ENCODE measurements around the gene MYO5B.

The MYO5B gene

GRCh38 chr18:49886891-49887764, 307.8 kb downstream of the MYO5B start:
- H3K27me3 ChIP-seq (ENCODE audit: control insufficient read depth, low read length), result no peaks in the 10 kb centered on the region
- H3K36me3 ChIP-seq (ENCODE audit: control insufficient read depth, low read length), result no peaks in the 10 kb centered on the region
- no peaks in the 10 kb centered on the region for H3K79me2 ChIP-seq (ENCODE audit: control insufficient read depth, low read length)
- H3K27ac ChIP-seq (ENCODE audit: low read depth, low read length), result no peak overlapping the region
- no peaks in the 10 kb centered on the region for H3K4me1 ChIP-seq (ENCODE audit: control insufficient read depth, low read length)
- no peak overlapping the region for H3K4me2 ChIP-seq (ENCODE audit: low read length)
- H4K20me1 ChIP-seq (ENCODE audit: control insufficient read depth, insufficient read depth, low read depth, low read length), result no peaks in the 10 kb centered on the region
- no peaks in the 10 kb centered on the region for H3K9me2 ChIP-seq (replicated peaks; ENCODE audit: control insufficient read depth, low read length)
- no peak for TF ChIP-seq EZH2phosphoT487 (IDR thresholded peaks at IDR 0.05; ENCODE audit: borderline replicate concordance, low read length)
- TF ChIP-seq CTCF (IDR thresholded peaks at IDR 0.05; ENCODE audit: low read depth, low read length, poor library complexity, severe bottlenecking), result peak; percentile 25
- no peaks in the 10 kb centered on the region for H3F3A ChIP-seq (ENCODE audit: control insufficient read depth, insufficient read depth)
- H3K4me3 ChIP-seq (ENCODE audit: low read length), result no peak overlapping the region
- H3K9me3 ChIP-seq (ENCODE audit: control insufficient read depth, insufficient read depth, low read length), result no peaks in the 10 kb centered on the region

- Histone ChIP-seq H3K4me2 (ENCODE audit: low read length) (no peak overlapping the region), H3K4me1 (ENCODE audit: control insufficient read depth, low read length) (no peaks in the 10 kb centered on the region), H3K79me2 (ENCODE audit: control insufficient read depth, low read length) (no peaks in the 10 kb centered on the region), H4K20me1 (ENCODE audit: control insufficient read depth, insufficient read depth, low read depth, low read length) (no peaks in the 10 kb centered on the region), H3F3A (ENCODE audit: control insufficient read depth, insufficient read depth) (no peaks in the 10 kb centered on the region), H3K27ac (ENCODE audit: low read depth, low read length) (no peak overlapping the region), H3K9me2 (replicated peaks; ENCODE audit: control insufficient read depth, low read length) (no peaks in the 10 kb centered on the region), H3K27me3 (ENCODE audit: control insufficient read depth, low read length) (no peaks in the 10 kb centered on the region), H3K36me3 (ENCODE audit: control insufficient read depth, low read length) (no peaks in the 10 kb centered on the region), H3K4me3 (ENCODE audit: low read length) (no peak overlapping the region), H3K9me3 (ENCODE audit: control insufficient read depth, insufficient read depth, low read length) (no peaks in the 10 kb centered on the region)
- no peak for TF ChIP-seq EZH2phosphoT487 (IDR thresholded peaks at IDR 0.05; ENCODE audit: borderline replicate concordance, low read length)
- no peak for TF ChIP-seq CTCF (IDR thresholded peaks at IDR 0.05; ENCODE audit: low read depth, low read length, poor library complexity, severe bottlenecking)
Observed at GRCh38 chr18:49884959-49885358, 310.0 kb downstream of the MYO5B start.

- Histone ChIP-seq H3K4me3 (ENCODE audit: low read length) (no peak overlapping the region), H3K79me2 (ENCODE audit: control insufficient read depth, low read length) (no peaks in the 10 kb centered on the region), H3K36me3 (ENCODE audit: control insufficient read depth, low read length) (no peaks in the 10 kb centered on the region), H3K27ac (ENCODE audit: low read depth, low read length) (no peak overlapping the region), H3K4me2 (ENCODE audit: low read length) (no peak overlapping the region), H3K27me3 (ENCODE audit: control insufficient read depth, low read length) (0 out of 2 replicates have a peak, but pooled peaks cover 2% of the 10 kb centered on the region), H3F3A (ENCODE audit: control insufficient read depth, insufficient read depth) (no peaks in the 10 kb centered on the region), H3K9me2 (replicated peaks; ENCODE audit: control insufficient read depth, low read length) (no peaks in the 10 kb centered on the region), H4K20me1 (ENCODE audit: control insufficient read depth, insufficient read depth, low read depth, low read length) (no peaks in the 10 kb centered on the region), H3K4me1 (ENCODE audit: control insufficient read depth, low read length) (no peaks in the 10 kb centered on the region), H3K9me3 (ENCODE audit: control insufficient read depth, insufficient read depth, low read length) (no peaks in the 10 kb centered on the region)
- TF ChIP-seq CTCF (IDR thresholded peaks at IDR 0.05; ENCODE audit: low read depth, low read length, poor library complexity, severe bottlenecking) (no peak), EZH2phosphoT487 (IDR thresholded peaks at IDR 0.05; ENCODE audit: borderline replicate concordance, low read length) (no peak)
Observed at GRCh38 chr18:49884465-49884864, 310.5 kb downstream of the MYO5B start.

All from DOHH2 (cell line).